Neural cell (in vitro differentiated cells): ENCODE measurements around the gene CADM1. TPM values are rescaled to one million over a fixed set of nuclear protein-coding genes. Genes with fewer than 3 reads are reported as not detected.

Experiments used
- H2AFZ ChIP-seq: fragments of 200-600, 300-800 bp; sonication (generic), shearing (Covaris generic); 2 replicates; pipeline ENCODE4 v1.6.0; 2014; ENCODE audit warnings: low read depth, mild to moderate bottlenecking, antibody characterized with exemption, low read length, moderate library complexity
- H3F3A ChIP-seq: fragments of 200-600 bp; shearing (Covaris generic); 2 replicates; pipeline ENCODE4 v1.6.1; 2016; ENCODE audit warnings: mild to moderate bottlenecking, moderate library complexity, mixed read lengths, antibody characterized with exemption, low read length; ENCODE audit not compliant: insufficient read depth, poor library complexity, severe bottlenecking
- H3K27ac ChIP-seq: fragments of 200-600, 300-800 bp; sonication (generic), shearing (Covaris generic); 2 replicates; pipeline ENCODE4 v1.5.1; 2014; ENCODE audit warnings: mild to moderate bottlenecking, low read length, moderate library complexity
- H3K27me3 ChIP-seq: fragments of 300-800, 200-600 bp; sonication (generic), shearing (Covaris generic); 2 replicates; pipeline ENCODE4 v1.6.0; 2014; ENCODE audit warnings: mild to moderate bottlenecking, low read depth, low read length, moderate library complexity; ENCODE audit not compliant: insufficient read depth
- H3K36me3 ChIP-seq: fragments of 300-800, 200-600 bp; sonication (generic), shearing (Covaris generic); 2 replicates; pipeline ENCODE4 v1.5.1; 2014; ENCODE audit warnings: mild to moderate bottlenecking, antibody characterized with exemption, low read length, moderate library complexity; ENCODE audit not compliant: insufficient read depth
- H3K4me2 ChIP-seq: fragments of 300-800, 200-600 bp; sonication (generic), shearing (Covaris generic); 2 replicates; pipeline ENCODE4 v1.6.0; 2014; ENCODE audit warnings: mild to moderate bottlenecking, low read length
- H3K4me3 ChIP-seq: fragments of 300-800, 200-600 bp; sonication (generic), shearing (Covaris generic); 2 replicates; pipeline ENCODE4 v1.5.1; 2014; ENCODE audit warnings: mild to moderate bottlenecking, low read length, moderate library complexity
- H3K79me2 ChIP-seq: fragments of 200-600 bp; shearing (Covaris generic); replicated peaks from 2 replicates; pipeline ENCODE4 v1.6.0; 2014; ENCODE audit warnings: mild to moderate bottlenecking, low read length, moderate library complexity; ENCODE audit not compliant: insufficient read depth
- H3K9ac ChIP-seq: fragments of 300-800, 200-600 bp; sonication (generic), shearing (Covaris generic); 2 replicates; pipeline ENCODE4 v1.6.1; 2016; ENCODE audit warnings: mild to moderate bottlenecking, low read length, mixed read lengths
- H3K9me2 ChIP-seq: fragments of 200-600 bp; shearing (Covaris generic); 2 replicates; pipeline ENCODE4 v1.6.1; 2016; ENCODE audit warnings: mild to moderate bottlenecking, low read length, mixed read lengths; ENCODE audit not compliant: insufficient read depth
- H3K9me3 ChIP-seq: fragments of 200-600, 300-800 bp; sonication (generic), shearing (Covaris generic); 2 replicates; pipeline ENCODE4 v1.6.1; 2016; ENCODE audit warnings: mild to moderate bottlenecking, mixed run types, low read length, moderate library complexity, mixed read lengths
- H4K20me1 ChIP-seq: fragments of 200-600 bp; shearing (Covaris generic); 2 replicates; pipeline ENCODE4 v1.6.1; 2016; ENCODE audit warnings: mild to moderate bottlenecking, mixed run types; ENCODE audit not compliant: insufficient read depth
- EP300 ChIP-seq: fragments of 450-650 bp; conservative IDR thresholded peaks from 2 replicates; pipeline ENCODE4 v1.6.1; 2014; ENCODE audit warnings: antibody characterized with exemption, mild to moderate bottlenecking, moderate library complexity; ENCODE audit not compliant: poor library complexity, severe bottlenecking
- EZH2 ChIP-seq: fragments of 200-600, 300-800 bp; shearing (Covaris generic), sonication (generic); IDR thresholded peaks from 2 replicates; pipeline ENCODE4 v1.6.1; 2014; ENCODE audit warnings: antibody characterized with exemption, low read length, borderline replicate concordance, mild to moderate bottlenecking; ENCODE audit not compliant: insufficient read depth, poor library complexity, severe bottlenecking
- MXI1 ChIP-seq: fragments of 450-650 bp; conservative IDR thresholded peaks from 2 replicates; pipeline ENCODE4 v1.6.1; 2014; ENCODE audit warnings: antibody characterized with exemption, mild to moderate bottlenecking; ENCODE audit not compliant: poor library complexity, severe bottlenecking
- POLR2AphosphoS5 ChIP-seq: IDR thresholded peaks from 2 replicates; pipeline ENCODE4 v1.6.1; 2012
- RAD21 ChIP-seq: fragments of 450-650 bp; conservative IDR thresholded peaks from 2 replicates; pipeline ENCODE4 v1.6.1; 2014; ENCODE audit warnings: antibody characterized with exemption, mild to moderate bottlenecking, moderate library complexity
- SMC3 ChIP-seq: fragments of 450-650 bp; conservative IDR thresholded peaks from 2 replicates; pipeline ENCODE4 v1.6.1; 2014; ENCODE audit warnings: antibody characterized with exemption, mild to moderate bottlenecking, moderate library complexity; ENCODE audit not compliant: poor library complexity
- TAF1 ChIP-seq: IDR thresholded peaks from 2 replicates; pipeline ENCODE4 v1.6.1; 2012; ENCODE audit warnings: low read depth
- polyA plus RNA-seq: library from polyadenylated mRNA; depleted of rRNA; stranded (reverse); fragments of >200 nt; gene quantifications from 2 replicates; pipeline ENCODE4 v1.2.3, GENCODE V29; 2014
- TF ChIP-seq, protein P1 (sequence below): fragments of 450-650 bp; IDR thresholded peaks from 2 replicates; pipeline ENCODE4 v1.5.1; 2014; ENCODE audit warnings: antibody characterized with exemption, mild to moderate bottlenecking, moderate library complexity; ENCODE audit not compliant: poor library complexity, severe bottlenecking
- TF ChIP-seq, protein P2 (sequence below): IDR thresholded peaks from 2 replicates; pipeline ENCODE4 v1.6.1; 2012; ENCODE audit warnings: borderline replicate concordance

The CADM1 gene
- polyA plus RNA-seq, 1 donor from 2014 or later = 92.1 TPM

DNA sequence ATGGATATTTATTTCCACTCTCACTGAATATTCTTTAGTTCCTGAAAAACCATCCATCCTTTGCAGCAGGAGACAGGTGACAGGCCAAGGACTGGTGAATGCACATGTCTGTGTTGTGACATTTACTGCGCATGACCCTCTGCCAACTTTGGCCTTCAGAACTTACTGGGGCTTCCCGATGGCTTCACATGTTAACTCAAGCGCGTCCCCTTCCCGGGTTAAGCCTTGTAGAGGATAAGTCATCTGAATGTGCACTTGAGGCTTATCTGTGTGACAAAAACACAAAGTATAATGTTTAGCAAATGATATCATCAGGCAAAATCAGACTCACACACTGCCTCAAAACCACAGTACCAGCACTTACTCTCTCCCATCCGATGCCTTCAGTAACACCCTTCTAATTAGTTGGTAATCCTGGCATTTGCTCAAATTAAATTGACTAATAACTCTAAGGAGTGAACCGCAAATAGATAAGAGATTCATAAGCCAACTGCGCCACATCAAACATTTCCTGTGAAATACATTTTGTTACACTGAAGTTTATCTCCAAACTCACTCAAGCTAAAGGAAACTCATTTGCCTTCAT, 286.4 kb downstream of the CADM1 start:
- Histone ChIP-seq H3K36me3 (no peaks in the 10 kb centered on the region), H3K27ac (no peak overlapping the region), H3K9me3 (no peaks in the 10 kb centered on the region), H2AFZ (no peak overlapping the region), H3K4me3 (no peak overlapping the region), H3K4me2 (no peak overlapping the region), H3K27me3 (no peaks in the 10 kb centered on the region), H3K9me2 (no peaks in the 10 kb centered on the region), H4K20me1 (no peaks in the 10 kb centered on the region), H3K79me2 (no peaks in the 10 kb centered on the region), H3K9ac (no peak overlapping the region), H3F3A (no peaks in the 10 kb centered on the region)
- TF ChIP-seq, protein P1, sequence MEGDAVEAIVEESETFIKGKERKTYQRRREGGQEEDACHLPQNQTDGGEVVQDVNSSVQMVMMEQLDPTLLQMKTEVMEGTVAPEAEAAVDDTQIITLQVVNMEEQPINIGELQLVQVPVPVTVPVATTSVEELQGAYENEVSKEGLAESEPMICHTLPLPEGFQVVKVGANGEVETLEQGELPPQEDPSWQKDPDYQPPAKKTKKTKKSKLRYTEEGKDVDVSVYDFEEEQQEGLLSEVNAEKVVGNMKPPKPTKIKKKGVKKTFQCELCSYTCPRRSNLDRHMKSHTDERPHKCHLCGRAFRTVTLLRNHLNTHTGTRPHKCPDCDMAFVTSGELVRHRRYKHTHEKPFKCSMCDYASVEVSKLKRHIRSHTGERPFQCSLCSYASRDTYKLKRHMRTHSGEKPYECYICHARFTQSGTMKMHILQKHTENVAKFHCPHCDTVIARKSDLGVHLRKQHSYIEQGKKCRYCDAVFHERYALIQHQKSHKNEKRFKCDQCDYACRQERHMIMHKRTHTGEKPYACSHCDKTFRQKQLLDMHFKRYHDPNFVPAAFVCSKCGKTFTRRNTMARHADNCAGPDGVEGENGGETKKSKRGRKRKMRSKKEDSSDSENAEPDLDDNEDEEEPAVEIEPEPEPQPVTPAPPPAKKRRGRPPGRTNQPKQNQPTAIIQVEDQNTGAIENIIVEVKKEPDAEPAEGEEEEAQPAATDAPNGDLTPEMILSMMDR = no peak
- TF ChIP-seq POLR2AphosphoS5 (no peak), MXI1 (no peak), SMC3 (no peak), EZH2 (no peak), EP300 (no peak), RAD21 (no peak), TAF1 (no peak)
- TF ChIP-seq, protein P2, sequence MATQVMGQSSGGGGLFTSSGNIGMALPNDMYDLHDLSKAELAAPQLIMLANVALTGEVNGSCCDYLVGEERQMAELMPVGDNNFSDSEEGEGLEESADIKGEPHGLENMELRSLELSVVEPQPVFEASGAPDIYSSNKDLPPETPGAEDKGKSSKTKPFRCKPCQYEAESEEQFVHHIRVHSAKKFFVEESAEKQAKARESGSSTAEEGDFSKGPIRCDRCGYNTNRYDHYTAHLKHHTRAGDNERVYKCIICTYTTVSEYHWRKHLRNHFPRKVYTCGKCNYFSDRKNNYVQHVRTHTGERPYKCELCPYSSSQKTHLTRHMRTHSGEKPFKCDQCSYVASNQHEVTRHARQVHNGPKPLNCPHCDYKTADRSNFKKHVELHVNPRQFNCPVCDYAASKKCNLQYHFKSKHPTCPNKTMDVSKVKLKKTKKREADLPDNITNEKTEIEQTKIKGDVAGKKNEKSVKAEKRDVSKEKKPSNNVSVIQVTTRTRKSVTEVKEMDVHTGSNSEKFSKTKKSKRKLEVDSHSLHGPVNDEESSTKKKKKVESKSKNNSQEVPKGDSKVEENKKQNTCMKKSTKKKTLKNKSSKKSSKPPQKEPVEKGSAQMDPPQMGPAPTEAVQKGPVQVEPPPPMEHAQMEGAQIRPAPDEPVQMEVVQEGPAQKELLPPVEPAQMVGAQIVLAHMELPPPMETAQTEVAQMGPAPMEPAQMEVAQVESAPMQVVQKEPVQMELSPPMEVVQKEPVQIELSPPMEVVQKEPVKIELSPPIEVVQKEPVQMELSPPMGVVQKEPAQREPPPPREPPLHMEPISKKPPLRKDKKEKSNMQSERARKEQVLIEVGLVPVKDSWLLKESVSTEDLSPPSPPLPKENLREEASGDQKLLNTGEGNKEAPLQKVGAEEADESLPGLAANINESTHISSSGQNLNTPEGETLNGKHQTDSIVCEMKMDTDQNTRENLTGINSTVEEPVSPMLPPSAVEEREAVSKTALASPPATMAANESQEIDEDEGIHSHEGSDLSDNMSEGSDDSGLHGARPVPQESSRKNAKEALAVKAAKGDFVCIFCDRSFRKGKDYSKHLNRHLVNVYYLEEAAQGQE = no peak

DNA sequence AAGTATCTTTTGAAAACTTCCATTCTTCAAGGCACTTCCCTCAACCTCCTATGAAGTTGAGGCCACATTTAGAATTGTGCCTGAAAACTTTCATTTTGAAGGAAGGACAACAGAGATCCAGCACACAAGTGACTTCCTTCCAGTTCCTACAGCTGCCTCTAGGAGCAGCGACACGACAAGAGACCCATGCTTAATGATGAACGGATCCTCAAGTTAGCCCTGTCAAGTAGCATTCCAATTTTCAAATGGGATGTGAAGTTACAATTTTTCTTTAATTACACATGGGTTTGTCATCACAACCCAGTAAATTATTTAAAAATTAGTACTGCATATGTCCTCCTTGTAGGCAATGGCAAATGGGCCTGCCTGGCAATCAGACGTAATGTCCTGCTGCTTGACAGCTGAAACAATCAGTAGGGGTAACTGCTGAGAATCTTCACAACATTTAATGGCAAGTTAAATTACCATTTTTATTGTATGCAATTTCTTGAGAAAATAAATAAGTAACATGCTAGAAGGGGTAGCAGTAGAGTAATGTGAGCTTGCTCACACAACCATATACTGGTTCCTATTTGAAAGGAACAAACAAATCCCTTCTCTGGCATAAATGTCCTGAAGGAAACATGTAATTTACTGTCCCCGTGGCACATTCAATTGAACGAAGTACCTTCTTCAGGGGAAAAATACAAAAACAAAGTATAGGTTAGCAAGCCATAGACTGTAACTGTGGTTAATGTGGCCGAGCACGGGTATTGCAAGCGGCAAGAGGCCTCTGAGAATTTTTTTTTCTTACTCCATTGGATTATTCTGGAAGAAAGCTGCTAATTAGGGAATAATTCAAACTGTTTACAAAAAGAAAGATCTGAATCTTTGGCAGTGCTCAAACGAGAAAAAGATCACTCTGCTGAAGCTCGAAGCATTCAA, 288.3 kb downstream of the CADM1 start:
- no peaks in the 10 kb centered on the region for H3K79me2 ChIP-seq
- no peak overlapping the region for H2AFZ ChIP-seq
- no peaks in the 10 kb centered on the region for H3K9me2 ChIP-seq
- H3K36me3 ChIP-seq = no peaks in the 10 kb centered on the region
- no peak overlapping the region for H3K4me2 ChIP-seq
- no peaks in the 10 kb centered on the region for H3K27me3 ChIP-seq
- no peaks in the 10 kb centered on the region for H3K9me3 ChIP-seq
- TF ChIP-seq EP300 (no peak), SMC3 (peak; percentile 23), RAD21 (peak; percentile 42)
- TF ChIP-seq, protein P1 = peak; percentile 42
- no peak overlapping the region for H3K9ac ChIP-seq
- no peaks in the 10 kb centered on the region for H4K20me1 ChIP-seq
- no peak overlapping the region for H3K27ac ChIP-seq
- no peaks in the 10 kb centered on the region for H3F3A ChIP-seq
- no peak overlapping the region for H3K4me3 ChIP-seq
